Breast epithelium (tissue), 4 donors: ENCODE measurements around the gene SLC39A1. TPM values are rescaled to one million over a fixed set of nuclear protein-coding genes. Genes with fewer than 3 reads are reported as not detected.
A peak's percentile ranks its signal among the peaks of the same experiment; 100 is the strongest.

Experiments
- DNase-seq, 2 donors: peaks; one replicate each; pipeline ENCODE4 v3.0.0-alpha.2; 2019; ENCODE audit warnings: low spot score in 2 of 2
- H3K27ac ChIP-seq, 2 donors: fragments of 200-600 bp; sonication (generic) in 1 of 2; one replicate each; pipeline ENCODE4 v1.5.1; 2016 to 2019; ENCODE audit warnings: mild to moderate bottlenecking in 1 of 2
- H3K27me3 ChIP-seq, 2 donors: fragments of 200-600 bp; sonication (generic) in 1 of 2; one replicate each; pipeline versions ENCODE4 v1.5.1 to v1.6.0; 2017 to 2019; ENCODE audit warnings: control low read depth in 1 of 2, mild to moderate bottlenecking in 1 of 2
- H3K36me3 ChIP-seq: fragments of 200-600 bp; one replicate; pipeline ENCODE4 v1.5.1; 2019
- H3K4me1 ChIP-seq, 2 donors: fragments of 200-600 bp; sonication (generic); one replicate each; pipeline ENCODE4 v1.5.1; 2016 to 2019; ENCODE audit warnings: control low read depth in 1 of 2
- H3K4me3 ChIP-seq, 3 donors: fragments of 200-600 bp; sonication (generic); 1 replicate in 2 of 3; 2 replicates in 1 of 3; pipeline ENCODE4 v1.5.1; 2016 to 2019; ENCODE audit warnings: mild to moderate bottlenecking in 3 of 3, moderate library complexity in 2 of 3
- H3K9me3 ChIP-seq, 2 donors: fragments of 200-600 bp; sonication (generic) in 1 of 2; one replicate each; pipeline ENCODE4 v1.5.1; 2016 to 2019; ENCODE audit warnings: control low read depth in 1 of 2
- CTCF ChIP-seq, 3 donors: fragments of 450-650 bp; IDR thresholded peaks; one replicate each; pipeline ENCODE4 v1.5.1; 2016 to 2017; ENCODE audit warnings: antibody characterized with exemption in 3 of 3, mild to moderate bottlenecking in 3 of 3, moderate library complexity in 3 of 3
- POLR2A ChIP-seq: fragments of 450-650 bp; IDR thresholded peaks from one replicate; pipeline ENCODE4 v1.6.1; 2016; ENCODE audit warnings: antibody characterized with exemption, mild to moderate bottlenecking, moderate library complexity
- POLR2AphosphoS5 ChIP-seq, 3 donors: sonication (generic); formaldehyde crosslinking; IDR thresholded peaks; one replicate each; pipeline ENCODE4 v1.6.1; 2017; ENCODE audit warnings: antibody characterized with exemption in 3 of 3
- intact Hi-C: fragments of 100-400 bp; cut with DNase I; formaldehyde crosslinking; loops from one replicate; pipeline ENCODE4 v1.15.1; 2023; ENCODE audit warnings: low total_unique reads
- total RNA-seq, 3 donors: library from RNA; depleted of rRNA; stranded (reverse); fragments of >200 nt; gene quantifications; one replicate each; pipeline ENCODE4 v1.1.0, GENCODE V29; 2016

The SLC39A1 gene
- total RNA-seq, 3 donors from 2014 or later: 102 to 119 (median 111) TPM

GRCh38 chr1:153928245-153928644 lies 35.1 kb downstream of the SLC39A1 start:
- no peaks in the 10 kb centered on the region for H3K4me1 ChIP-seq
- H3K27me3 ChIP-seq: no peaks in the 10 kb centered on the region
- DNase-seq: no peak
- no peak overlapping the region for H3K4me3 ChIP-seq
- peak overlapping the region in 1 of 2 donors; percentile 61 for H3K27ac ChIP-seq
- H3K9me3 ChIP-seq: no peaks in the 10 kb centered on the region
- no peaks in the 10 kb centered on the region for H3K36me3 ChIP-seq
- no peak for TF ChIP-seq POLR2AphosphoS5 (IDR thresholded peaks at IDR 0.05)
- no peak for TF ChIP-seq CTCF (IDR thresholded peaks at IDR 0.05)
- TF ChIP-seq POLR2A: no peak
- intact Hi-C loops: no loop called here

GRCh38 chr1:153926405-153926804 lies 36.9 kb downstream of the SLC39A1 start:
- TF ChIP-seq CTCF (IDR thresholded peaks at IDR 0.05): no peak
- TF ChIP-seq POLR2AphosphoS5 (IDR thresholded peaks at IDR 0.05): no peak
- TF ChIP-seq POLR2A: no peak
- Histone ChIP-seq H3K4me1 (peaks cover 0 to 2% of the 10 kb centered on the region in 2 donors), H3K4me3 (no peak overlapping the region), H3K27me3 (no peaks in the 10 kb centered on the region), H3K9me3 (no peaks in the 10 kb centered on the region), H3K27ac (no peak overlapping the region), H3K36me3 (no peaks in the 10 kb centered on the region)
- DNase-seq: no peak
- intact Hi-C loops: no loop called here

DNA sequence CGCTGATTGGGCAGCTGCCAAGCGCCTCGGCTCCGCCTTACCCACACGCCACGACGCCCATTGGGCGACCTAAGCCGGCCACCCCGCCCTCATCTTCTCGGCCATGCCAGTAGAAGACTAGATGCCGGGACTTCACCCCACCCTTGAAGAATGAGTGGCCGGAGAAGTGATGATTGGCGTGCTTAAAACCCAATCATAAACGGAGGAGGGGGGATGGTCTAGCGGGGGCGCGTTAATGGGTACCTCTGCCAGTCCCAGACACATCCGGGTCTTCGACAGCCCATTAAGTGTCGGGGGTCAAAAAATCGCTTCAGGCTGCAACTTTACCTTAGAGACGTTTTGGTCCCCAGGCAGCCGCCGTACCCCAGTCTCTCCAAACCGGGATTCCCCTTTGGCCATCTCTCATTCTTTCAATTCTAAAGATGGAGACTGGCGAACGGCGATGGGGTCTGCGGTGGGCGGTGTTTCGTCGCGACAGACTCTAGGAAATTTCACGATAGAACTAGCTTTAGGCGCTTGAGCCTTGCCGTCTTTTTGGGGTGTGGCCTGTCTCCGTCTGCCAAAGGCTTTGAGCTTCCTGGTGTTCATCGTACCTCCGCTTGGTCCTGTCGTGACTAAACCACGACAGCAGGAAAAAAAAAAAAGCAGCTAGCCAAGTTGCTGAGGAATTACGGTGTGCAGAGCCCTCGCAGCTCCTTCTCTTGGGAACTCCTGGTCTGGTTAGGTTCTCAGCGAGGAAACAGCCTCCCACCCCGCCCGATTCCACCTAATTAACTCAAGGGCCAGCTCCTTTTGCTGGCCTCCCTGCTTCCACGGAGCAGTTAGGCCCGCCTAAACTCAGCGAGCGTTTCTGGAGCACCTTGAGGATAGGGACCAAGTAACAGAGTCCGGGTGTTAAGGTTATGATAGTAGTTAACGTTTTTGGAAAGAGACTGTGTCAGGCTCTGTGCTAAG lies 40.1 kb downstream of the SLC39A1 start, which contains the start of gene GATAD2B:
Gene GATAD2B (minus strand): TSS at position 1 of the 954 bp plus-strand sequence. CDS start 94,625 bp downstream, outside the sequence.
- no peaks in the 10 kb centered on the region for H3K36me3 ChIP-seq
- no peaks in the 10 kb centered on the region for H3K27me3 ChIP-seq
- no peak for TF ChIP-seq POLR2A
- peak; percentile 27 to 64 (median 55) for TF ChIP-seq POLR2AphosphoS5 (IDR thresholded peaks at IDR 0.05)
- peak within 1 kb of the TSS; percentile 66 to 91 (median 74) for H3K4me3 ChIP-seq
- peaks cover 0 to 22% of the 10 kb centered on the region in 2 donors for H3K4me1 ChIP-seq
- peak; percentile 99 for DNase-seq
- intact Hi-C loops: no loop called here
- H3K9me3 ChIP-seq: no peaks in the 10 kb centered on the region
- H3K27ac ChIP-seq: peak within 1 kb of the TSS; percentile 81 to 93

DNA sequence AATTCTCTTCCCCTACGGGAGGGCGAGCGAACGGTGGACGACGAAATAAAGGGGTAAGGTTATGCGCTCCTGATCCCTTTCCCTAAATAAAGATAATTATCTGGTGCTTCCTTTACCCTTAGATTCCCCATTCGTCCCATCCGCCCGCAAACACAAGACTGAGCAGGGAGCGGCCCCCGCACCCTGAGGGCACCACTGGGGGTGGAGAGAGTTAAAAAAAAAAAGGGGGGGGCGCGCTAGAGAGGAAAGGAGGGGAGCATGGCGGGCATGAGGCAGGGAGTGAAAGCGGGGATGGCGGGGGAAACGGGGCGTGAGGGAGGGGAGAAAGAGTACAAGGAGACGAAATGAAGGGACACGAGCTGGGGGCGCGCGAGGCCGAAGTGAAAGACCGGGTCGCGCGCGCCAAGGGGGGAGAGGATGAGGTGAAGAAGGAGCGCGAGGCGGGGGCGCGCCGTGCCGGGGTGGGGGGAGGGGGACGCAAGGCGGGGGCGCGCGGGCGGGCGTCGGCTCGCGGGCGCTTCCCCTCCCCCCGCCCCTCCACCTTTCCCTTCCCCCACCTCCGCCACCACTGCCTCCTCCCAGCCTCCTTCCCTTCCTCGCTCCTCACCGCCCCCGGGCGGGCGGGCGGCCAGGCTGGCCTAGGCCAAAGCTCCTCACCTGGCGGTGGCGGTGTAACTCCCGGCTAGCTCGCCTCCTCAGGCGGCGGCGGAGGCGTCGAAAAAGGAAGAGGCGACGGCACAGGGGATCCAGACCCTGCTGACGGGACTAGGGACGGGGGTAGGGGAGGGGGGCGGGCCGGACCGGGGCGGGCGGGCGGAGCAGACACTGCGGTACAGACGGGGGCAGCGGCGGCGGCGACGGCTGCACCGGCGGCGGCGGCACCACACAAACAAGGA lies 41.0 kb downstream of the SLC39A1 start:
- DNase-seq: peak in 1 of 2 donors; percentile 58
- peak overlapping the region; percentile 66 to 91 (median 74) for H3K4me3 ChIP-seq
- H3K27me3 ChIP-seq: no peaks in the 10 kb centered on the region
- TF ChIP-seq POLR2A: no peak
- no peak for TF ChIP-seq POLR2AphosphoS5 (IDR thresholded peaks at IDR 0.05)
- no peak for TF ChIP-seq CTCF (IDR thresholded peaks at IDR 0.05)
- peaks cover 0 to 22% of the 10 kb centered on the region in 2 donors for H3K4me1 ChIP-seq
- peak overlapping the region; percentile 81 to 93 for H3K27ac ChIP-seq
- no peaks in the 10 kb centered on the region for H3K36me3 ChIP-seq
- intact Hi-C loops: no loop called here
- no peaks in the 10 kb centered on the region for H3K9me3 ChIP-seq

GRCh38 chr1:153921803-153922075 lies 41.6 kb downstream of the SLC39A1 start:
- H3K4me3 ChIP-seq: peak overlapping the region; percentile 66 to 91 (median 74)
- H3K36me3 ChIP-seq: no peaks in the 10 kb centered on the region
- H3K4me1 ChIP-seq: peaks cover 0 to 22% of the 10 kb centered on the region in 2 donors
- H3K9me3 ChIP-seq: no peaks in the 10 kb centered on the region
- no peaks in the 10 kb centered on the region for H3K27me3 ChIP-seq
- TF ChIP-seq POLR2AphosphoS5 (IDR thresholded peaks at IDR 0.05): no peak
- no peak for TF ChIP-seq CTCF (IDR thresholded peaks at IDR 0.05)
- TF ChIP-seq POLR2A: no peak
- H3K27ac ChIP-seq: peak overlapping the region; percentile 81 to 93
- intact Hi-C loops: no loop called here
- DNase-seq: no peak
